K562 (cell line): ENCODE data around the gene NHSL2. TPM values are rescaled to one million over a fixed set of nuclear protein-coding genes. Genes with fewer than 3 reads are reported as not detected.
A peak's percentile ranks its signal among the peaks of the same experiment; 100 is the strongest.

Experiments used
- ATAC-seq: fragments of 200-7000 bp; cut with Tn5 transposase; 3 replicates; pipeline ENCODE4 v1.9.1; 2020; ENCODE audit warnings: moderate library complexity
- BruUV-seq: library from RNA; stranded (reverse); fragments of 400-500 nt; replicated peaks from 2 replicates; lab custom pipeline; 2021; lab: Mats Ljungman, UMichigan
- CTCF ChIA-PET: fragments of 300-600 bp; formaldehyde crosslinking; extraction: SDS; loops from one replicate; lab custom pipeline; 2021; ENCODE audit warnings: low intra/inter-chr PET ratio; lab: Yijun Ruan, JAX
- POLR2A ChIA-PET: fragments of 300-600, 350-650 bp; sonication (Branson Sonifier 250); formaldehyde crosslinking; extraction: SDS; loops from one replicate; lab custom pipeline; 2021; ENCODE audit warnings: antibody characterized with exemption, inconsistent platforms; lab: Yijun Ruan, JAX
- DNase-seq, 4 experiments: peaks; one replicate each; pipeline versions ENCODE4 v3.0.0 to v3.0.0-alpha.2; 2011 to 2018; ENCODE audit warnings: low spot score in 3 of 4, mixed read lengths in 3 of 4; ENCODE audit errors: extremely low read depth in 1 of 4
- FAIRE-seq: peaks from 2 replicates; lab custom pipeline; 2011; peaks lifted over from hg19 to GRCh38; lab: Jason Lieb, UNC
- H2AFZ ChIP-seq: 2 replicates; pipeline ENCODE4 v1.6.0; 2011; ENCODE audit warnings: low read depth, low read length, control low read depth, inconsistent platforms
- H3K27ac ChIP-seq: fragments of 200-600 bp; 3 replicates; pipeline ENCODE4 v1.8.0; 2011; ENCODE audit warnings: low read depth, mild to moderate bottlenecking, control low read depth, inconsistent platforms, low read length, moderate library complexity, mixed read lengths; ENCODE audit errors: extremely low read depth
- H3K27me3 ChIP-seq, 2 experiments: fragments of 300-600 bp in 1 of 2; 2 replicates in 1 of 2; 3 replicates in 1 of 2; pipeline versions ENCODE4 v1.6.0 to v1.8.0; 2011; ENCODE audit warnings: inconsistent platforms in 2 of 2, low read length in 2 of 2, mild to moderate bottlenecking in 1 of 2, mixed read lengths in 1 of 2, moderate library complexity in 1 of 2; ENCODE audit not compliant: control insufficient read depth in 2 of 2, insufficient read depth in 2 of 2
- H3K36me3 ChIP-seq: fragments of 300-600 bp; 3 replicates; pipeline ENCODE4 v1.8.0; 2011; ENCODE audit warnings: mild to moderate bottlenecking, low read length, inconsistent platforms; ENCODE audit not compliant: control insufficient read depth, insufficient read depth
- H3K4me1 ChIP-seq, 2 experiments: fragments of 200-600 bp in 1 of 2; replicated peaks in 1 of 2; 2 replicates in 1 of 2; 3 replicates in 1 of 2; pipeline versions ENCODE4 v1.5.1 to v1.8.0; 2011; ENCODE audit warnings: inconsistent platforms in 2 of 2, low read length in 2 of 2, mild to moderate bottlenecking in 1 of 2, mixed read lengths in 1 of 2, moderate library complexity in 1 of 2; ENCODE audit not compliant: control insufficient read depth in 2 of 2, insufficient read depth in 2 of 2
- H3K4me2 ChIP-seq: 2 replicates; pipeline ENCODE4 v1.6.1; 2011; ENCODE audit warnings: low read length, control low read depth, inconsistent platforms, mixed read lengths; ENCODE audit not compliant: insufficient read depth
- H3K4me3 ChIP-seq: fragments of 200-600 bp; sonication (generic), shearing (Covaris generic); 2 replicates; pipeline ENCODE4 v1.5.1; 2016; ENCODE audit warnings: control low read depth, inconsistent platforms
- H3K79me2 ChIP-seq: fragments of 200-600 bp; 3 replicates; pipeline ENCODE4 v1.8.0; 2011; ENCODE audit warnings: low read length, inconsistent platforms; ENCODE audit not compliant: control insufficient read depth, insufficient read depth
- H3K9ac ChIP-seq, 2 experiments: 2 replicates each; pipeline versions ENCODE4 v1.6.0 to v1.6.1; 2011; ENCODE audit warnings: low read depth in 2 of 2, low read length in 2 of 2, control low read depth in 1 of 2, inconsistent platforms in 1 of 2, mild to moderate bottlenecking in 1 of 2, mixed read lengths in 1 of 2; ENCODE audit not compliant: insufficient read depth in 1 of 2
- H3K9me1 ChIP-seq: one replicate; pipeline ENCODE4 v1.6.0; 2011; ENCODE audit warnings: inconsistent platforms, mild to moderate bottlenecking, low read length, moderate library complexity; ENCODE audit not compliant: control insufficient read depth, insufficient read depth
- H3K9me3 ChIP-seq: replicated peaks from 2 replicates; pipeline ENCODE4 v1.5.1; 2011; ENCODE audit warnings: low read depth, low read length, inconsistent platforms; ENCODE audit not compliant: control insufficient read depth, insufficient read depth
- H4K20me1 ChIP-seq: replicated peaks from 2 replicates; pipeline ENCODE4 v1.6.1; 2011; ENCODE audit warnings: low read length, inconsistent platforms, mixed read lengths; ENCODE audit not compliant: control insufficient read depth, insufficient read depth
- ARID2 ChIP-seq: fragments of 450-650 bp; IDR thresholded peaks from 2 replicates; pipeline ENCODE4 v1.6.1; 2017; ENCODE audit warnings: antibody characterized with exemption, mild to moderate bottlenecking
- CHD4 ChIP-seq: fragments of 200-600 bp; sonication (generic); IDR thresholded peaks from 3 replicates; pipeline ENCODE4 v1.6.1; 2012; ENCODE audit warnings: low read depth, mild to moderate bottlenecking, mixed read lengths, low read length, inconsistent platforms; ENCODE audit not compliant: insufficient read depth, insufficient replicate concordance, poor library complexity, severe bottlenecking
- ELF4 ChIP-seq: fragments of 450-650 bp; formaldehyde crosslinking; IDR thresholded peaks from 2 replicates; pipeline ENCODE4 v1.4.0; 2022; ENCODE audit warnings: missing genetic modification characterization
- FOS ChIP-seq: IDR thresholded peaks from 3 replicates; pipeline ENCODE4 v1.6.1; 2011; ENCODE audit not compliant: insufficient read length; ENCODE audit errors: extremely low read depth
- GTF2E2 ChIP-seq: fragments of 200-800 bp; sonication (Bioruptor generic); IDR thresholded peaks from 2 replicates; pipeline ENCODE4 v1.6.1; 2016; ENCODE audit warnings: missing genetic modification characterization, missing compliant biosample characterization
- HDAC6 ChIP-seq: IDR thresholded peaks from 2 replicates; pipeline ENCODE4 v1.6.1; 2012; ENCODE audit warnings: low read depth, mild to moderate bottlenecking, control low read depth, inconsistent platforms, low read length, moderate library complexity
- HDAC8 ChIP-seq: fragments of 450-650 bp; IDR thresholded peaks from 2 replicates; pipeline ENCODE4 v1.6.1; 2016; ENCODE audit warnings: mild to moderate bottlenecking, missing genetic modification characterization, moderate library complexity, missing compliant biosample characterization
- HMGN3 ChIP-seq: IDR thresholded peaks from 2 replicates; pipeline ENCODE4 v1.6.1; 2011; ENCODE audit warnings: borderline replicate concordance, low read depth, mild to moderate bottlenecking, mixed read lengths, low read length; ENCODE audit not compliant: insufficient read length; ENCODE audit errors: extremely low read depth
- MIER1 ChIP-seq: fragments of 450-650 bp; IDR thresholded peaks from 2 replicates; pipeline ENCODE4 v1.6.1; 2016; ENCODE audit warnings: antibody characterized with exemption, mild to moderate bottlenecking, low read depth
- MXI1 ChIP-seq: IDR thresholded peaks from 2 replicates; pipeline ENCODE4 v1.6.1; 2011; ENCODE audit warnings: low read depth, mild to moderate bottlenecking, improper control_type of control experiment, low read length
- NCOA4 ChIP-seq: fragments of 450-650 bp; IDR thresholded peaks from 2 replicates; pipeline ENCODE4 v1.6.1; 2018; ENCODE audit warnings: mild to moderate bottlenecking; ENCODE audit not compliant: partially characterized antibody
- NR1H2 ChIP-seq: sonication (generic); formaldehyde crosslinking; IDR thresholded peaks from 2 replicates; pipeline ENCODE4 v1.4.0; 2020; ENCODE audit warnings: mild to moderate bottlenecking, missing genetic modification reagents
- PYGO2 ChIP-seq: fragments of 450-650 bp; IDR thresholded peaks from 2 replicates; pipeline ENCODE4 v1.6.1; 2016; ENCODE audit warnings: mild to moderate bottlenecking, missing genetic modification characterization, moderate library complexity, missing compliant biosample characterization
- TRIM24 ChIP-seq, 2 experiments: fragments of 450-650 bp; IDR thresholded peaks; 2 replicates each; pipeline ENCODE4 v1.6.1; 2016
- XRCC5 ChIP-seq: fragments of 200-400 bp; formaldehyde crosslinking; IDR thresholded peaks from 2 replicates; pipeline ENCODE4 v1.6.1; 2017; ENCODE audit warnings: low read depth, mild to moderate bottlenecking, low read length
- ZNF24 ChIP-seq: fragments of 450-650 bp; IDR thresholded peaks from 2 replicates; pipeline ENCODE4 v1.6.1; 2016
- ZNF512 ChIP-seq: IDR thresholded peaks from 2 replicates; pipeline ENCODE4 v1.6.1; 2016; ENCODE audit warnings: missing genetic modification characterization, missing compliant biosample characterization
- ZNF696 ChIP-seq: fragments of 250-450 bp; sonication (Bioruptor Pico); conservative IDR thresholded peaks from 2 replicates; pipeline ENCODE4 v1.4.0; 2020; ENCODE audit warnings: mild to moderate bottlenecking, moderate library complexity
- WGBS: fragments of 100-300 bp; shearing (Covaris generic); methylation state at CpG from one replicate; pipeline ENCODE4 v1.1.6; 2016; ENCODE audit warnings: low coverage, mixed read lengths; ENCODE audit not compliant: insufficient coverage; ENCODE audit errors: missing lambda C conversion rate; 5-methylcytosine and 5-hydroxymethylcytosine counted together
- in situ Hi-C: fragments of 300-500 bp; cut with MboI; formaldehyde crosslinking; loops from 4 replicates; pipeline ENCODE4 v1.15.0; 2018; ENCODE audit warnings: inconsistent platforms, mixed read lengths
- intact Hi-C: fragments of 100-400 bp; cut with micrococcal nuclease; formaldehyde crosslinking; loops from 2 replicates; pipeline ENCODE4 v1.14.2; 2022
- polyA plus RNA-seq, 8 experiments: library from polyadenylated mRNA; depleted of rRNA in 4 of 8; stranded (reverse) in 5 of 8; unstranded in 3 of 8; fragments of >200 nt; fragmentation: Nextera tagmentation in 2 of 8; fragmentation: Illumina TruSeq in 1 of 8; extraction: Ambion mirVana in 2 of 8; extraction: Trizol in 1 of 8; gene quantifications; 2 replicates each; pipeline versions ENCODE4 v1.2.1 to v1.2.3, GENCODE V29; 2011 to 2014; ENCODE audit warnings: inconsistent platforms in 1 of 8, missing spikeins in 1 of 8
- total RNA-seq, 7 experiments: library from RNA; depleted of rRNA in 6 of 7; stranded (reverse); fragments of >200 nt in 6 of 7; fragmentation: Illumina TruSeq in 2 of 7; extraction: Trizol in 2 of 7; gene quantifications; 2 replicates each; pipeline versions ENCODE4 v1.2.1 to v1.2.3, GENCODE V29; 2011 to 2021; ENCODE audit warnings: low replicate concordance in 1 of 7

The NHSL2 gene
- total and polyA plus RNA-seq, 9 of the 15 experiments (the other 6 are each of a cell fraction or from before 2014, with no cell fraction given): 0.02 TPM; not detected in 8

- BruUV-seq: no TSS peak
- Histone ChIP-seq H2AFZ (no peak overlapping the region), H3K4me3 (no peak overlapping the region), H3K27ac (no peak overlapping the region), H3K36me3 (no peaks in the 10 kb centered on the region)
- no peak for DNase-seq
- intact Hi-C loops: no loop called here
- no peak for FAIRE-seq
- TF ChIP-seq ELF4 (CRISPR knock-in tag): no peak
- no peak for TF ChIP-seq NR1H2 (CRISPR knock-in tag)
- TF ChIP-seq FOS: no peak
- no peak for TF ChIP-seq ZNF24
- TF ChIP-seq TRIM24 (IDR thresholded peaks at IDR 0.05): peak in 1 of 2 experiments; percentile 31; a peak in 1 of 4 replicates
- TF ChIP-seq, all 486 proteins: peak for 1
- H4K20me1 ChIP-seq: 0 out of 2 replicates have a peak, but pooled peaks cover 3% of the 10 kb centered on the region
- no peaks in the 10 kb centered on the region for H3K4me1 ChIP-seq
- H3K9ac ChIP-seq: no peak overlapping the region
- ATAC-seq: no peak
- CTCF ChIA-PET: no interaction called here
- POLR2A ChIA-PET: no interaction called here
- H3K9me1 ChIP-seq: no peaks in the 10 kb centered on the region
- in situ Hi-C loops: no loop called here
- WGBS: 0% methylated on average over 1 of the region's 1 CpG
- peaks cover 0 to 13% of the 10 kb centered on the region in 2 experiments; a peak in 2 of 5 replicates for H3K27me3 ChIP-seq
- no peak overlapping the region for H3K4me2 ChIP-seq
- no peaks in the 10 kb centered on the region for H3K9me3 ChIP-seq
- H3K79me2 ChIP-seq: no peaks in the 10 kb centered on the region
Observed at GRCh38 chrX:72086995-72087394, 176.3 kb downstream of the NHSL2 start.

- Histone ChIP-seq H4K20me1 (no peaks in the 10 kb centered on the region; the same call in 1 of the 2 replicates), H3K9ac (no peak overlapping the region), H3K4me1 (no peaks in the 10 kb centered on the region), H2AFZ (no peak overlapping the region), H3K36me3 (no peaks in the 10 kb centered on the region), H3K79me2 (no peaks in the 10 kb centered on the region), H3K27me3 (peaks cover 0 to 17% of the 10 kb centered on the region in 2 experiments; a peak in 2 of 5 replicates), H3K9me3 (no peaks in the 10 kb centered on the region), H3K4me3 (no peak overlapping the region), H3K27ac (no peak overlapping the region), H3K9me1 (no peaks in the 10 kb centered on the region), H3K4me2 (no peak overlapping the region)
- intact Hi-C loops (no loop called here), in situ Hi-C loops (no loop called here)
- ChIA-PET CTCF (no interaction called here), POLR2A (no interaction called here)
- BruUV-seq: no TSS peak
- FAIRE-seq (no peak), DNase-seq (no peak), ATAC-seq (no peak)
- WGBS: 0% methylated on average over 3 of the region's 6 CpGs
- TF ChIP-seq ZNF512 (tag) (no peak), CHD4 (no peak), ZNF696 (CRISPR knock-in tag) (no peak), NCOA4 (no peak), HDAC6 (no peak), HMGN3 (no peak), HDAC8 (tag) (no peak), PYGO2 (tag) (no peak), GTF2E2 (tag) (no peak), XRCC5 (no peak), ARID2 (no peak), MIER1 (no peak), MXI1 (no peak)
Observed at GRCh38 chrX:72088761-72089160, 178.1 kb downstream of the NHSL2 start.
